ENCODE measurements around the gene KLF1.
"Not testable (repeated sequence)": the region's sequence is repeated elsewhere in the genome, so short reads cannot be mapped to it uniquely, and the experiment has no call there.

KLF1 gene

GRCh38 chr19:12930002-12930645 lies 43.1 kb upstream of the KLF1 start:
- Histone ChIP-seq H3K4me3 (replicated peaks; ENCODE audit: low read depth, low read length) (no peak overlapping the region), H3K36me3 (ENCODE audit: control insufficient read depth, insufficient read depth, low read length) (peaks cover 26% of the 10 kb centered on the region), H3K27me3 (replicated peaks; ENCODE audit: control insufficient read depth, insufficient read depth, low read length) (no peaks in the 10 kb centered on the region)
- no peak for DNase-seq (ENCODE audit: extremely low read depth, insufficient read length)
- peak; percentile 5 for TF ChIP-seq CTCF (IDR thresholded peaks at IDR 0.05; ENCODE audit: insufficient read depth, low read length, poor library complexity, severe bottlenecking)

GRCh38 chr19:12924621-12925310 lies 37.8 kb upstream of the KLF1 start:
- no peak for DNase-seq (ENCODE audit: extremely low read depth, insufficient read length)
- Histone ChIP-seq H3K27me3 (replicated peaks; ENCODE audit: control insufficient read depth, insufficient read depth, low read length) (no peaks in the 10 kb centered on the region), H3K36me3 (ENCODE audit: control insufficient read depth, insufficient read depth, low read length) (peaks cover 37% of the 10 kb centered on the region), H3K4me3 (replicated peaks; ENCODE audit: low read depth, low read length) (no peak overlapping the region)
- no peak for TF ChIP-seq CTCF (IDR thresholded peaks at IDR 0.05; ENCODE audit: insufficient read depth, low read length, poor library complexity, severe bottlenecking)

- TF ChIP-seq CTCF (IDR thresholded peaks at IDR 0.05; ENCODE audit: insufficient read depth, low read length, poor library complexity, severe bottlenecking), result no peak
- Histone ChIP-seq H3K27me3 (replicated peaks; ENCODE audit: control insufficient read depth, insufficient read depth, low read length) (no peaks in the 10 kb centered on the region), H3K36me3 (ENCODE audit: control insufficient read depth, insufficient read depth, low read length) (peaks cover 25% of the 10 kb centered on the region), H3K4me3 (replicated peaks; ENCODE audit: low read depth, low read length) (no peak overlapping the region)
- DNase-seq (ENCODE audit: extremely low read depth, insufficient read length), result no peak
Observed at GRCh38 chr19:12922959-12923358, 36.0 kb upstream of the KLF1 start.

- no peak for TF ChIP-seq CTCF (IDR thresholded peaks at IDR 0.05; ENCODE audit: insufficient read depth, low read length, poor library complexity, severe bottlenecking)
Observed at GRCh38 chr19:12921047-12921446, 34.0 kb upstream of the KLF1 start.

GRCh38 chr19:12918253-12918652 lies 31.3 kb upstream of the KLF1 start:
- TF ChIP-seq CTCF (IDR thresholded peaks at IDR 0.05; ENCODE audit: insufficient read depth, low read length, poor library complexity, severe bottlenecking), result no peak
- no peak for DNase-seq (ENCODE audit: extremely low read depth, insufficient read length)
- H3K4me3 ChIP-seq (replicated peaks; ENCODE audit: low read depth, low read length), result no peak overlapping the region

More at GRCh38 chr19:12921047-12921446, 34.0 kb upstream of the KLF1 start:
- H3K4me3 ChIP-seq (replicated peaks; ENCODE audit: low read depth, low read length), result no peak overlapping the region
- peaks cover 20% of the 10 kb centered on the region for H3K36me3 ChIP-seq (ENCODE audit: control insufficient read depth, insufficient read depth, low read length)
- no peak for DNase-seq (ENCODE audit: extremely low read depth, insufficient read length)
- no peaks in the 10 kb centered on the region for H3K27me3 ChIP-seq (replicated peaks; ENCODE audit: control insufficient read depth, insufficient read depth, low read length)

GRCh38 chr19:12915860-12916259 lies 28.9 kb upstream of the KLF1 start:
- not testable (repeated sequence) for H3K27me3 ChIP-seq (replicated peaks; ENCODE audit: control insufficient read depth, insufficient read depth, low read length); H3K36me3 ChIP-seq (ENCODE audit: control insufficient read depth, insufficient read depth, low read length); DNase-seq (ENCODE audit: extremely low read depth, insufficient read length); H3K4me3 ChIP-seq (replicated peaks; ENCODE audit: low read depth, low read length)

More at GRCh38 chr19:12918253-12918652, 31.3 kb upstream of the KLF1 start:
- Histone ChIP-seq H3K36me3 (ENCODE audit: control insufficient read depth, insufficient read depth, low read length) (peaks cover 4% of the 10 kb centered on the region), H3K27me3 (replicated peaks; ENCODE audit: control insufficient read depth, insufficient read depth, low read length) (no peaks in the 10 kb centered on the region)
